ENCODE measurements around the gene PIWIL1.

The PIWIL1 gene

GRCh38 chr12:130338794-130339601 lies 1.3 kb downstream of the PIWIL1 start:
- no peak for FAIRE-seq

DNA sequence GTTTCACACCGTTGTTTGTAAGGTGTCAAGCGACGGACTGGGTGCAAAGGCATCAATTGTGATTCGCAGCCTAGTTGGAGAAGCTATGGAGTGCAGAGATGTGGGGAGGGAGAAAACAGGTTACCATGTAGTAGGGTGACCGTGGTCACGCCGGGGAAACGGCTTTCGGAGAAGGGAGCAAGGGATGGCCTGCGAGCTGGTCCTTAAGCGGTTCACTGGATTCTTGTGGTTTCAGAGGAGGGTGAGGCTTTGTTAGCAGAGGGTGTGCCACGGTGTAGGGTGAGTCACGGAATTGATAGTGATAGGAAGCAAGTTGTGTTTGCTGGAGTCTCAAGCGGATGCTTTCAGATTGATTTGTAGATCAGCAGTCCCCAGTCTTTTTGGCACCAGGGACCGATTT lies 2.3 kb downstream of the PIWIL1 start:
- no peak for FAIRE-seq

GRCh38 chr12:130342442-130342841 lies 4.8 kb downstream of the PIWIL1 start:
- FAIRE-seq, result no peak

DNA sequence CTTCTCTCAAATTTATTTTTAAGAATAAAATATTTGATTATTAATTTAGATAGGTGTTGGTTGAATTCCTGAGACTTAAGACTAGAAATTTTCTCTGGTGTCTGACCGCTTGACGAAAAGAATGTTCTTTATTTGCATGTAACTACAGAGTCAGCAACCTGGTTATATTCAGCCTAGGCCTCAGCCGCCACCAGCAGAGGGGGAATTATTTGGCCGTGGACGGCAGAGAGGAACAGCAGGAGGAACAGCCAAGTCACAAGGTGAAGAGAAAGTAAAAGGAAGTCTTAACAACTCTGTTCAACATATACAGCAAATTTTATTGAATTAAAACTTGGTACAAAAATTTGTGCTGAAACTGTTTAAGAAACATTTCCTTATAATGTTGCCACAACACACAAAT lies 5.2 kb downstream of the PIWIL1 start:
- no peak for FAIRE-seq

GRCh38 chr12:130344529-130344928 lies 6.8 kb downstream of the PIWIL1 start:
- FAIRE-seq, result no peak

DNA sequence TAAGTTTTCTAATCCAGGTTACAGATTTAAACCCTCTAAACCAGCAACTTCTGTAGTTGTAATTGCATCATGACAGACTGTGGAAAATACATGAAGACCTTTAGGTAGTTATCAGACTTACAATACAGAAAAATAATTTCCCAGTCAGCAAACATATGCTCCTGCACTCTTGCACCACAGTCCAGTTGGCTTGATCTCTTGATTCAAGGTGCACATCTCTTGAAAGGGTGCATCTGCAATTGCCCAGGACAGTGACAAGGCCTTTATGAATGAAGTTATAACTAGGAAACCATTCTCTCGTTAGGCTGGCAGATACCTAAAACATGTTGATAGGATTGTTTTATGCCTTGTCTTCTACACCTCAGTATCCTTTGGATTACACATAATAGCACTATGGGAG lies 7.6 kb downstream of the PIWIL1 start:
- no peak for FAIRE-seq

- FAIRE-seq, result no peak
Measured at GRCh38 chr12:130347588-130347987, 9.9 kb downstream of the PIWIL1 start.

DNA sequence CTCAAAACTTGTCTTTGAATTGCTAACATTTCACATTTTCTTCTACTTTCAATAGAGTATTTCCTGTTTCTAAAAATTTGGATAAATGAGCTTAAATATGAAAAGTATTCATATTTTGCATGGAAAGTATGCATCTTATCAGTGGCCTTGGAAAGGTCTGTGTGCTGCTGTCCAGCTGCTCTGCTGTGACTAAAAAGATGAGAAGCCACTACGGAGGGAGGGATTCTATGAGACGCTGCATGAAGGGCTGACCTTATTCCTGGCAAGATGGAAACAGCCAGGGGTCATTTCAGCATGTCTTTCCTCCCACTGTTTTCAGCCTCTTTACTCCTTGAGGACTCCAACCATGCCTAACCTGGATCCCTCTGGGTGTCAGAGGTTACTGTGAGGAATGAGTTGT lies 13.0 kb downstream of the PIWIL1 start:
- FAIRE-seq, result no peak

GRCh38 chr12:130351326-130351725 lies 13.6 kb downstream of the PIWIL1 start:
- no peak for FAIRE-seq

DNA sequence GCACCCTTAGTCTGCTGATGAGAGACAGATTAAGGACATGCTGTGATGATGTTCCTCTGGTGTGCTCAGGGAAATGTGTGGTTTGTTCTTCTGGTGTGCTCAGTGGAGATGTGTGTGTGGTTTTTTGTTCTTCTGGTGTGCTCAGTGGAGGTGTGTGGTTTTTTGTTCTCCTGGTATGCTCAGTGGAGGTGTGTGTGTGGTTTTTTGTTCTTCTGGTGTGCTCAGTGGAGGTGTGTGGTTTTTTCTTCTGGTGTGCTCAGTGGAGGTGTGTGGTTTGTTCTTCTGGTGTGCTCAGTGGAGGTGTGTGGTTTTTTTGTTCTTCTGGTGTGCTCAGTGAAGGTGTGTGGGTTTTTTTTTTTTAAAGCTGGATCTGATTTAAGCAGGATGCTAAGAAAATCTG lies 15.4 kb downstream of the PIWIL1 start:
- FAIRE-seq, result no peak

- no peak for FAIRE-seq
Measured at GRCh38 chr12:130354407-130354806, 16.7 kb downstream of the PIWIL1 start.

DNA sequence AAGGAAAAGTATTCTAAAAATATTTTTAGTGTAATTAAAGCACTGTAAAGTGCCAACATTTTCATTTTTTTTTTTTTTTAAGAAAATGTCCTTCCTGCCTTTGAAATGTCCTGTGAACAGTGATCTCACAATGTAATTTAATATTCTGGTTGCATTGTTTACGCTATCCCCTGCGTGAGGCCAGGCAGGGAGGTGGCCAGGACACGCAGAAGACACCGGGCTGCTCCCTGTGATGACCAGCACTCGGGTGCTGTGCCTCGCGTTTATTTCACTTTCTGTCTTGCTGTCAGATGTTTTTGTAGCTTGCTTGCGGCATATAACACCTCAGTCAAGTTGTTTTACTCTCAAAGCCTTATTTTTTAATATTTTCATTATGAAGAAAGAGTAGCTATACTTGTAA lies 18.5 kb downstream of the PIWIL1 start:
- no peak for FAIRE-seq

DNA sequence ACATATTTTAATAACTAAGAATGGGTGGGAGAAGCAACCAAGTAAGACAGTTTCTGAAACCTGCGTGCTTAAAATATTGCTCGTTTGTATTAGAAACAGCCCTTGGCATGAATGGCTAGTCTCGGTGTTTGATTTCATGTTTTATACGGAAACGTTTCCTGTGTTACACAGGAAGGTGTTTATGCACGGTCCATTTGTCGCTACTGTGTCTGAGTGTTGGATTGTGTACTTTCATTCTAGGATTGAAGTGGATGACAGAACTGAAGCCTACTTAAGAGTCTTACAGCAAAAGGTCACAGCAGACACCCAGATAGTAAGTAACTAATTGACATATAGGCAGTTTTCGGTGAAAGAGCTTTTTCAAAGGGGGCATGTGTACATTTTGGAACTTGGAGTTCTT lies 19.6 kb downstream of the PIWIL1 start:
- FAIRE-seq, result no peak

- FAIRE-seq, result no peak
Measured at GRCh38 chr12:130357729-130358330, 20.1 kb downstream of the PIWIL1 start.

DNA sequence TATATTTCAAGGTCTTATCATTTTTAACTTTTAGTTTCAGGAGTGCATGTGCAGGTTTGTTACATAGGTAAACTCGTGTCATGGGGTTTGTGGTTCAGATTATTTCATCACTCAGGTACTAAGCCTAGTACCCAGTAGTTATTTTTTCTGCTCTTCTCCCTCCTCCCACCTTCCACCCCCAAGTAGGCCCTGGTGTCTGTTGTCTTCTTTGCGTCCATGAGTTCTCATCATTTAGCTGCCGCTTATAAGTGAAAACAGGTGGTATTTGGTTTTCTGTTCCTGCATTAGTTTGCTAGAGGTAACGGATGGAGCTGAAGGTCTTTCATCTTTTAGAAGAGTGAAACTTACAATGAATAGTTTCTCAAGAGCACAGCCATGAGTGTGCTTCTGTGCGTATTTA lies 24.4 kb downstream of the PIWIL1 start:
- FAIRE-seq, result no peak

DNA sequence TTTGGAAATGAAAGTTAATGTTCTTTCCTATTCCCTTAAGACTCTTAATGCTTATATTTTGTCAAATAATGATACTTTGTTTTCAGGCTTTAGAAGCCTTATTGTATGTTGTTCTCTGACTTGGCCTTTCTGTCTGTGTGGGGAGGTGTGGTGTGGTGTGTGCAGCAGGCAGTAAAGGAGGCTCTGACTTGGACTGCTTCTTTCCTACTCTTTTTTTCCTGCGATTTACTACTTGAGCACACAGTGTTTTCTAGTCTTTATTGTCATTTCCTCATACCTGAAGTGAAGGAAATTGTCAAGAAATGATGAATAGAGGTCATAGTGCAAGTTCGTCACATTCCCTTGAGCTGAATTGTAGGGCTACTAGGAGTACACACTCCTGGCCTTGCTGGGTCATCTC lies 26.9 kb downstream of the PIWIL1 start:
- FAIRE-seq, result no peak

DNA sequence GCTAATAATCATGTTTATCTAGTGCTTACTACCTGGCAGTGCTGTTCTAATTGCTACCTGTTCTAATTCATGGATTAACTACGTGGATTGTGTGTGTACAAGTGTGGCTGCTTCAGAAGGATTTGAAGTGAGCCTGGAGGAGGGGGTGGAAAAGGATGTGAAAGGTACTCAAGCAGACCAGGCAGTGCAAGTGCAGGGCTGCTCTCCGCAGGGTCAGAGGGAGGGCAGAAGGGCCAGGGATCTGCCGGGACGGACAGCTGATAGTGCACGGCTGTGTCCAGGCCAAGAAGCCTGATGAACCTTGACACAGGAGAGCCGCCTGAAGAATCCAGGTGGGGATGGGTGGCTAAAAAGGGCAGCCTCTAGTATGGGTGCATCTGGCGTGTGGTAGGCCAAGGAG lies 28.5 kb downstream of the PIWIL1 start:
- FAIRE-seq, result no peak

GRCh38 chr12:130367003-130367402 lies 29.3 kb downstream of the PIWIL1 start:
- FAIRE-seq, result no peak

GRCh38 chr12:130367523-130367922 lies 29.8 kb downstream of the PIWIL1 start:
- no peak for FAIRE-seq

- no peak for FAIRE-seq
Measured at GRCh38 chr12:130369816-130370215, 32.1 kb downstream of the PIWIL1 start.

DNA sequence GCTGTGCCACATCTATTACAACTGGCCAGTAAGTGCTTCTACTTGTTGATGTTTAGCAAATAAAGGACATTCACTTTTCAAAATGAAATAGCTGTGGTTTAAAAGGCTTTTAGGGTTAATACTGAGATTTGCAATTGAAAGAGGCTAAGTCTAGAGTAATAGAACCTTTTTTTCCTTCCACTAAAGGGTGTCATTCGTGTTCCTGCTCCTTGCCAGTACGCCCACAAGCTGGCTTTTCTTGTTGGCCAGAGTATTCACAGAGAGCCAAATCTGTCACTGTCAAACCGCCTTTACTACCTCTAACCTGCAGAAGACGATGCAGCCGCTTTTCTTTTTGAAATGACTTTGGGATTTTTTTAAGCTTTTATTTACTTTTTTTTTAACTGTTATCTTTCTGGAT lies 33.6 kb downstream of the PIWIL1 start:
- no peak for FAIRE-seq

DNA sequence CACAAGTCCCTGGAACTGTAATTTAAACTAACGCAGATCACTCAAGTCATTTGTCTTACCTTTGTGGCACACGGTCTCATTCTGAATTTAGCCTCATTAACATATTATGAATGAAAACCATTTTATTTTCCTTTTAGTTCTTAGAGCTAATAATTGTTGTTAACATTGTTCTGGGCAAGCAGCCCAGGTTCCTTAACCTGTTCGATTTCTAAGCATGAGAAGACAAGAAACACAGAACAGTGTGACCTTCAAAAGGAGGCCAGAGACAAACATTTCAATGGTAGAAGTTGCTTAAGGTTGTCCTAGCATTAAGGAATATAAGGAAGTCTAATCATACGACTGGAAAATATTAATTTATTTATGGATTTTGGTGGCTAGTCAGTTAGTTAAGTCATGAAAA lies 35.2 kb downstream of the PIWIL1 start:
- FAIRE-seq, result no peak

- FAIRE-seq, result no peak
Measured at GRCh38 chr12:130374083-130374482, 36.4 kb downstream of the PIWIL1 start.

Measured in colon (tissue), 2 donors.